Activated T-helper 17 cell treated with anti-CD3 and anti-CD28 coated beads, Interleukin-2, amount 50 U/mL, for 72 hours (primary cell): Measurements from ENCODE around the gene AADACL2. TPM values are rescaled to one million over a fixed set of nuclear protein-coding genes. Genes with fewer than 3 reads are reported as not detected.

Experiments used
- ATAC-seq: fragments of 150-1000 bp; cut with Tn5 transposase; replicated peaks from 2 replicates; pipeline ENCODE4 v1.10.0; 2021; ENCODE audit warnings: mild to moderate bottlenecking, moderate library complexity
- H3K27ac Mint-ChIP-seq: one replicate; pipeline ENCODE4 v1.8.0; 2022; ENCODE audit warnings: mixed read lengths
- H3K27me3 Mint-ChIP-seq: one replicate; pipeline ENCODE4 v1.8.0; 2022; ENCODE audit warnings: mixed read lengths
- H3K36me3 Mint-ChIP-seq: one replicate; pipeline ENCODE4 v1.8.0; 2022; ENCODE audit warnings: low read depth, mild to moderate bottlenecking, mixed read lengths
- H3K4me1 Mint-ChIP-seq: one replicate; pipeline ENCODE4 v1.8.0; 2022; ENCODE audit warnings: mixed read lengths
- H3K4me3 Mint-ChIP-seq: one replicate; pipeline ENCODE4 v1.8.0; 2022; ENCODE audit warnings: mild to moderate bottlenecking, mixed read lengths
- H3K9me3 Mint-ChIP-seq: one replicate; pipeline ENCODE4 v1.8.0; 2022; ENCODE audit warnings: mixed read lengths
- total RNA-seq, 2 donors: library from RNA; stranded (reverse); gene quantifications; one replicate each; pipeline ENCODE4 v1.2.3, GENCODE V29; 2022

Gene AADACL2
- total RNA-seq = not detected

GRCh38 chr3:151733613-151734012 is at the start of gene AADACL2:
TSS of gene AADACL2 (plus strand) at chr3:151733927. CDS start at chr3:151734036, 109 bp downstream.
- H3K4me3 Mint-ChIP-seq = no peak within 1 kb of the TSS

GRCh38 chr3:151684094-151684493 is 49.6 kb upstream of the AADACL2 start:
- H3K27ac Mint-ChIP-seq = no peak overlapping the region
- no peaks in the 10 kb centered on the region for H3K9me3 Mint-ChIP-seq
- H3K27me3 Mint-ChIP-seq = peaks cover 7% of the 10 kb centered on the region
- H3K4me3 Mint-ChIP-seq = no peak overlapping the region
- no peaks in the 10 kb centered on the region for H3K4me1 Mint-ChIP-seq
- H3K36me3 Mint-ChIP-seq = no peaks in the 10 kb centered on the region
- ATAC-seq = no peak

More at GRCh38 chr3:151733613-151734012, at the start of gene AADACL2:
- ATAC-seq = no peak
- peaks cover 5% of the 10 kb centered on the region for H3K9me3 Mint-ChIP-seq
- H3K27me3 Mint-ChIP-seq = peaks cover 4% of the 10 kb centered on the region
- no peak within 1 kb of the TSS for H3K27ac Mint-ChIP-seq
- H3K36me3 Mint-ChIP-seq = no peaks in the 10 kb centered on the region
- no peaks in the 10 kb centered on the region for H3K4me1 Mint-ChIP-seq

GRCh38 chr3:151686257-151686656 is 47.5 kb upstream of the AADACL2 start:
- no peak overlapping the region for H3K27ac Mint-ChIP-seq

GRCh38 chr3:151687076-151687475 is 46.7 kb upstream of the AADACL2 start:
- Mint-ChIP-seq H3K36me3 (no peaks in the 10 kb centered on the region), H3K4me1 (no peaks in the 10 kb centered on the region), H3K27ac (no peak overlapping the region), H3K27me3 (no peaks in the 10 kb centered on the region), H3K4me3 (no peak overlapping the region), H3K9me3 (no peaks in the 10 kb centered on the region)
- no peak for ATAC-seq

More at GRCh38 chr3:151686257-151686656, 47.5 kb upstream of the AADACL2 start:
- H3K4me3 Mint-ChIP-seq = no peak overlapping the region
- no peaks in the 10 kb centered on the region for H3K9me3 Mint-ChIP-seq
- no peaks in the 10 kb centered on the region for H3K4me1 Mint-ChIP-seq
- peaks cover 5% of the 10 kb centered on the region for H3K27me3 Mint-ChIP-seq
- no peaks in the 10 kb centered on the region for H3K36me3 Mint-ChIP-seq
- no peak for ATAC-seq

GRCh38 chr3:151688571-151688970 is 45.2 kb upstream of the AADACL2 start:
- Mint-ChIP-seq H3K36me3 (no peaks in the 10 kb centered on the region), H3K27me3 (no peaks in the 10 kb centered on the region), H3K4me1 (no peaks in the 10 kb centered on the region), H3K27ac (no peak overlapping the region), H3K4me3 (no peak overlapping the region), H3K9me3 (no peaks in the 10 kb centered on the region)
- no peak for ATAC-seq

- H3K4me3 Mint-ChIP-seq = no peak overlapping the region
- H3K27ac Mint-ChIP-seq = no peak overlapping the region
- H3K27me3 Mint-ChIP-seq = no peaks in the 10 kb centered on the region
- no peaks in the 10 kb centered on the region for H3K36me3 Mint-ChIP-seq
- no peak for ATAC-seq
- no peaks in the 10 kb centered on the region for H3K4me1 Mint-ChIP-seq
- H3K9me3 Mint-ChIP-seq = no peaks in the 10 kb centered on the region
Measured at GRCh38 chr3:151690645-151691044, 43.1 kb upstream of the AADACL2 start.

- Mint-ChIP-seq H3K4me3 (no peak overlapping the region), H3K27ac (no peak overlapping the region), H3K4me1 (no peaks in the 10 kb centered on the region), H3K36me3 (no peaks in the 10 kb centered on the region), H3K9me3 (peaks cover 4% of the 10 kb centered on the region), H3K27me3 (peaks cover 16% of the 10 kb centered on the region)
- ATAC-seq = no peak
Measured at GRCh38 chr3:151697496-151697895, 36.2 kb upstream of the AADACL2 start.

- Mint-ChIP-seq H3K27ac (no peak overlapping the region), H3K9me3 (peaks cover 6% of the 10 kb centered on the region), H3K4me3 (no peak overlapping the region), H3K36me3 (no peaks in the 10 kb centered on the region), H3K27me3 (peaks cover 11% of the 10 kb centered on the region), H3K4me1 (no peaks in the 10 kb centered on the region)
- no peak for ATAC-seq
Measured at GRCh38 chr3:151707216-151707615, 26.5 kb upstream of the AADACL2 start.

- Mint-ChIP-seq H3K4me3 (no peak overlapping the region), H3K9me3 (peaks cover 13% of the 10 kb centered on the region), H3K27ac (no peak overlapping the region), H3K4me1 (no peaks in the 10 kb centered on the region), H3K36me3 (no peaks in the 10 kb centered on the region), H3K27me3 (peaks cover 11% of the 10 kb centered on the region)
- ATAC-seq = no peak
Measured at GRCh38 chr3:151708868-151709267, 24.9 kb upstream of the AADACL2 start.

- Mint-ChIP-seq H3K27ac (no peak overlapping the region), H3K27me3 (peaks cover 11% of the 10 kb centered on the region), H3K4me3 (no peak overlapping the region), H3K36me3 (no peaks in the 10 kb centered on the region), H3K4me1 (no peaks in the 10 kb centered on the region), H3K9me3 (peaks cover 13% of the 10 kb centered on the region)
- ATAC-seq = no peak
Measured at GRCh38 chr3:151709847-151710246, 23.9 kb upstream of the AADACL2 start.

GRCh38 chr3:151721294-151721693 is 12.4 kb upstream of the AADACL2 start:
- peaks cover 7% of the 10 kb centered on the region for H3K27me3 Mint-ChIP-seq
- peaks cover 7% of the 10 kb centered on the region for H3K9me3 Mint-ChIP-seq
- H3K36me3 Mint-ChIP-seq = no peaks in the 10 kb centered on the region
- H3K4me3 Mint-ChIP-seq = no peak overlapping the region
- no peak overlapping the region for H3K27ac Mint-ChIP-seq
- no peak for ATAC-seq
- no peaks in the 10 kb centered on the region for H3K4me1 Mint-ChIP-seq

- ATAC-seq = no peak
- Mint-ChIP-seq H3K27me3 (peaks cover 7% of the 10 kb centered on the region), H3K9me3 (peaks cover 4% of the 10 kb centered on the region), H3K27ac (no peak overlapping the region), H3K36me3 (no peaks in the 10 kb centered on the region), H3K4me1 (no peaks in the 10 kb centered on the region), H3K4me3 (no peak overlapping the region)
Measured at GRCh38 chr3:151722856-151723255, 10.9 kb upstream of the AADACL2 start.

- ATAC-seq = no peak
- peaks cover 4% of the 10 kb centered on the region for H3K9me3 Mint-ChIP-seq
- H3K27ac Mint-ChIP-seq = no peak overlapping the region
- H3K27me3 Mint-ChIP-seq = peaks cover 7% of the 10 kb centered on the region
- H3K36me3 Mint-ChIP-seq = no peaks in the 10 kb centered on the region
- no peaks in the 10 kb centered on the region for H3K4me1 Mint-ChIP-seq
- no peak overlapping the region for H3K4me3 Mint-ChIP-seq
Measured at GRCh38 chr3:151724576-151725562, 8.9 kb upstream of the AADACL2 start.

GRCh38 chr3:151726016-151726415 is 7.7 kb upstream of the AADACL2 start:
- ATAC-seq = no peak
- Mint-ChIP-seq H3K27me3 (peaks cover 10% of the 10 kb centered on the region), H3K9me3 (peaks cover 4% of the 10 kb centered on the region), H3K27ac (no peak overlapping the region), H3K36me3 (no peaks in the 10 kb centered on the region), H3K4me1 (no peaks in the 10 kb centered on the region), H3K4me3 (no peak overlapping the region)

- Mint-ChIP-seq H3K4me1 (no peaks in the 10 kb centered on the region), H3K36me3 (no peaks in the 10 kb centered on the region), H3K4me3 (no peak overlapping the region), H3K27me3 (peaks cover 4% of the 10 kb centered on the region), H3K27ac (no peak overlapping the region), H3K9me3 (peaks cover 5% of the 10 kb centered on the region)
- ATAC-seq = no peak
Measured at GRCh38 chr3:151732861-151733260, 866 bp upstream of the AADACL2 start.
